ENCODE results near the gene DNAJB11.

DNA sequence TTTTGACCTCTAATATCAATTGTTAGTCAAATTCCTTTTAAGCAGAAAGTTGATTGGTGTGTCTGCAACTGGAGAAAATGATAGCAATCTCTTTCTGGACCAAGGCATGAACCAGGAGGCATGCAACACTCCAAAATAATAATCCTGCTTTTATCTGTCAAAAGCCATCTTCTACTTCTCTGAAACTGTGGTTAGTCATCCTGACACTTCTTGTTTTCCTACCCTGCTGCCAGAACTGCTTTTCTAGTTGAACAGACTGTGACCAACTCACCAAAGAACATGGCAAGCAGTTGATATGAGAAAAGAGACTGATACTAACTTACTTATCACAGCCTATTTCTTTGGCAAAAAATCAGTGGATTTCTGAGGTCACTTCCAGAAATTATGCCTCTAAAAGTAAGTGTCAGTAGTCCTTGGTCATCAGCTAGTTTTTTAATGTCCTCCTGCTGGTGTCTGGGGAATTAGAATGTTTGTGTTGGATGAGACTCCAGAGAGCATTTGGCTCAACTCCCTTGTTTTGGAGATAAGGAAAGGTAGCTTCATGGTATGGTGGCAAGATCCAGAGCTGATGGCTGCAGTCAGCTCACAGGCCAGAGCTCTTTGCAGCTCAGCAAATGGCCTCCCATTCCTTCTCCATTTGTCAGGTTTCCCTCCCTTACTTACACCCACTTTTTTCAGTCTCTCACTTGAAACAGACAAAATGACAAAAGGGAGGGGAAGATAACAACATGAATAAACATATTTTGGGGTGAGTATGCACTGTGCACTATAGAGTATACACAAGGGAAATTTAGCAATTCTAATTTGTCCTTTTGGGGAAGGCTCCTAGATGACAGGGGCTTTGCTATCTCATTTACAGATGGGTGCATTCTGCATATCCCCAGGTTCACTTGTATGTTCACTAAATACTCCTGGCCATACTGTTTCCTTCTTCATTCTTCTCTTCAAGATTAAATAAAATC lies 33.4 kb upstream of the DNAJB11 start:
- TF ChIP-seq, protein P1, sequence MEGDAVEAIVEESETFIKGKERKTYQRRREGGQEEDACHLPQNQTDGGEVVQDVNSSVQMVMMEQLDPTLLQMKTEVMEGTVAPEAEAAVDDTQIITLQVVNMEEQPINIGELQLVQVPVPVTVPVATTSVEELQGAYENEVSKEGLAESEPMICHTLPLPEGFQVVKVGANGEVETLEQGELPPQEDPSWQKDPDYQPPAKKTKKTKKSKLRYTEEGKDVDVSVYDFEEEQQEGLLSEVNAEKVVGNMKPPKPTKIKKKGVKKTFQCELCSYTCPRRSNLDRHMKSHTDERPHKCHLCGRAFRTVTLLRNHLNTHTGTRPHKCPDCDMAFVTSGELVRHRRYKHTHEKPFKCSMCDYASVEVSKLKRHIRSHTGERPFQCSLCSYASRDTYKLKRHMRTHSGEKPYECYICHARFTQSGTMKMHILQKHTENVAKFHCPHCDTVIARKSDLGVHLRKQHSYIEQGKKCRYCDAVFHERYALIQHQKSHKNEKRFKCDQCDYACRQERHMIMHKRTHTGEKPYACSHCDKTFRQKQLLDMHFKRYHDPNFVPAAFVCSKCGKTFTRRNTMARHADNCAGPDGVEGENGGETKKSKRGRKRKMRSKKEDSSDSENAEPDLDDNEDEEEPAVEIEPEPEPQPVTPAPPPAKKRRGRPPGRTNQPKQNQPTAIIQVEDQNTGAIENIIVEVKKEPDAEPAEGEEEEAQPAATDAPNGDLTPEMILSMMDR (IDR thresholded peaks at IDR 0.05), result no peak
- no peak for TF ChIP-seq POLR2AphosphoS5 (IDR thresholded peaks at IDR 0.05)
